IPS-NIHi11 (cell line): ENCODE data around the gene SRL.
"Not testable (repeated sequence)": the region's sequence is repeated elsewhere in the genome, so short reads cannot be mapped to it uniquely, and the experiment has no call there.

Source experiments
- DNase-seq: peaks from one replicate; pipeline ENCODE4 v3.0.0; 2012; ENCODE audit warnings: mixed read lengths, low spot score

The SRL gene

DNA sequence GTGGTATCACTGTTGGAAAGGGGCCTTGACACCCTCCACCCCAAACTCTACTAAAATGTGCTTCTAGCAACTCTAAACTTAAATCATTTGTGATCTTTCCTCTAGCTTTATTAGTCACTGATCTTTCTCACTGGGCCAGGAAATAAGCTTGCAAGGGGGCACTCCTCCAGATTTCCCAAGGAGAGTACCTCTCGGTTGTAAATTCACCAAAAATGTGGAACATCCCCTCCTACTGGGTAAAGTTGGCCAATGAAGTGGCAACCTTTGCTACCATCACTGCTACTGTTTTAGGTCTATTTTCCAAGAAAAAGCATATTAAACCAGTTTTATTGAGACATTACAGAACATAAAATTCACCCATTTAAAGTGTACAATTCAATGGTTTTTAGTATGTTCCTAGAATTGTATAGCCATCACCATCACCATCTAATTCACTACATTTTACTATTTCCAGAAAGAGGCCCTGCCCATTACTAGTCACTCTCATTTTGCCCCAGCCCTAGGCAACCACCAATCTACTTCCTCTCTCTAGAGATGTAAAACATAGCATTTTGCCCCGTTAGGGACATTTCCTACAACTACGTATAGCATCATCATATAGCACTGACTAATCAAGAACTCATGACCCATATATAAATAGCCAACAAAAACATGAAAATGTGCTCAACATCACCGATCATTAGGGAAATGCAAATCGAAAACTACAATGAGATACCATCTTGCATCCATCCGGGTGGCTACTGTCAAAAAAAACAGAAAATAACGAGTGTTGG, 81.0 kb downstream of the SRL start:
- DNase-seq, result no peak

DNA sequence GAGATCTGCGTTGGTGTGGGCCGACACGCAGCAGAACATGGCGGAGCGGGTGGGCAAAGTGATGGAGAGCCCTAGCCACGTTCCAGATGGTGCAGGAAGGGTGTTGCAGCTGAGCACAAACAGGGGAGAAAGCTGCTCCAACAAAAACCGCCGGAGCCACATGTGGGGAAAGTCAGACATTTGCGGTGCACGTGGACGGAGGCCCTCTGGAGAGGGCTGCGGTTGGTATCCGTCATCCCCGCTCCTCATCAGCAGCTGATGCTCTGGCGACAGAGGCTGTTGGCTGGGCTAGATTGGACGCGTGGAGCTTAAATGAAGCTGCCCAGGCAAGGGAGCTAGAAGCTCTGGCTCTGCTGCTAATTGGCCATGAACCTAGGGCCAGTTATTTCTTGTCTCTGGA, 82.2 kb downstream of the SRL start:
- DNase-seq, result no peak

DNA sequence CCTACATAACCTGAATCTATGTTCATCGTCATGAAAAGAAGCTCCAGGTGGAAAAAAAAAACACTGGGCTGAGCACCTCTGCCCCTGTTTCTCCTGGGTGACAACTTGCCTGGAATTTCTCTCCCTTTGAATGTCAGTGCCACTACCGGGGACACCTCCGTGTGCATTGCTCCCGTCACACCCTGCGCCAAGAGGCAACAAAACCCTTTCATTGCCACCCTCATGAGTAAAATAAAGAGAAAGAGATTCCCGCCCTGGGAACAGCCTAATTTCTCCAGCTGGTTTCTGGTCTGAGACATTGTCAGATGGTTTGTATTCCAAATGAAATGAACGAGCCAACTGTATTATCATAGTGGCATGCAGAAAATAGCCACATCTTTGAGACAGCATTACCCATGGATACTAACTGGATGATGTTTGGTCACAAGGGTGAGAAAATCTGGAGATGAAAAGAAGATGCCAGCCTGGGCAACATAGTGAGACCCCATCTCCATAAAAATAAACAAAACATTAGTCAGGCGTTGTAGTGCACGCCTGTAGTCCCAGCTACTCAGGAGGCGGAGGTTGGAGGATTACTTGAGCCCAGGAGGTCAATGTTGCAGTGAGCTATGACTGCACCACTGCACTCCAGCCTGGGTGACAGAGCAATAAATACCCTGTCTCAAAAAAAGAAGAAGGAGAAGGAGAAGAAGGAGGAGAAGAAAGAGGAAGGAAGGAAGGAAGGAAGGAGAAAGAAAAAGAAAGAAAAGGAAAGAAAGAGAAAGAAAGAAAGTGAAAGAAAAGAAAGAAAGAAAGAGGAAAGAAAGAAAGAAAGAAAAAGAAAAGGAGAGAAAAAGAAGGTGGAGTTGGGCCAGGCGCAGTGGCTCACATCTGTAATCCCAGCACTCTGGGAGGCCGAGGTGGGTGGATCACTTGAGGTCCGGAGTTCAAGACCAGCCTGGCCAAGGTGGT, 83.5 kb downstream of the SRL start:
- no peak for DNase-seq

DNA sequence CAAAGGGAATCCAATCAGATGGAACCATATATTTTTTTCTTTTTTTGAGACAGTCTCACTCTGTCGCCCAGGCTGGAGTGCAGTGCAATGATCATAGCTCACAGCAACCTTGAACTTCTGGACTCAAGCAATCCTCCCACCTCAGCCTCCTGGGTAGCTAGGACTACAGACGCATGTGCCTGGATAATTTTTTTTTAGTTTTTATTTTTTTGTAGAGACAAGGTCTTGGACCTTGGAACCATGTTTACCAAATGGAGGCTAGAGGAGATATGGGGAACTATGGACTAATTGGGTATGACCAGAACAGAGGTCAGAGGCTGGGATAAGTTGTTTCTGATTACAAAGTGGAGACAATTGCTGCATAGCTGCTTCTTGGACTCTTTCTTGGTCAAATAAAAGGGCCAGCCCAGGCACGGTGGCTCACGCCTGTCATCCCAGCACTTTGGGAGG, 84.5 kb downstream of the SRL start:
- DNase-seq, result no peak

DNA sequence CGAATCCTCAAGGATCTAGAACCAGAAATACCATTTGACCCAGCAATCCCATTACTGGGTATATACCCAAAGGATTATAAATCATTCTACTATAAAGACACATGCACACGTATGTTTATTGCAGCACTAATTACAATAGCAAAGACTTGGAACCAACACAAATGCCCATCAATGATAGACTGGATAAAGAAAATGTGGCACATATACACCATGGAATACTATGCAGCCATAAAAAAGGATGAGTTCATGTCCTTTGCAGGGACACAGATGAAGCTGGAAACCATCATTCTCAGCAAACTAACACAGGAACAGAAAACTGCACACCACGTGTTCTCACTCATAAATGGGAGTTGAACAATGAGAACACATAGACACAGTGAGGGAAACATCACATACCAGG, 85.4 kb downstream of the SRL start:
- not testable (repeated sequence) for DNase-seq

DNA sequence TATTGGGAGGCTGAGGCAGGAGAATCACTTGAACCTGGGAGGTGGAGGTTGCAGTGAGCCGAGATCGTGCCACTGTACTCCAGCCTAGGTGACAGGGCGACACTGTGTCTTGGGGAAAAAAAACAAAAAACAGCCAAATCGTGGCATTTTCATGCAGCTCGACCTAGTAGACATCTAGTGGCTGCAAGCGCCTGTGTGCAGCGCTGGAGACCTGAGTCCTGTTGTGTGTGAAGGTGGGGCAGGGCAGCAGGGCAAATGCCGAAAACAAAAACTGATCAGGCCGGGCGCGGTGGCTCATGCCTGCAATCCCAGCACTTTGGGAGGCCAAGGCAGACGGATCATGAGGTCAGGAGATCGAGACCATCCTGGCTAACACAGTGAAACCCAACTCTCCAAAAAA, 88.5 kb downstream of the SRL start:
- DNase-seq, result not testable (repeated sequence)

DNA sequence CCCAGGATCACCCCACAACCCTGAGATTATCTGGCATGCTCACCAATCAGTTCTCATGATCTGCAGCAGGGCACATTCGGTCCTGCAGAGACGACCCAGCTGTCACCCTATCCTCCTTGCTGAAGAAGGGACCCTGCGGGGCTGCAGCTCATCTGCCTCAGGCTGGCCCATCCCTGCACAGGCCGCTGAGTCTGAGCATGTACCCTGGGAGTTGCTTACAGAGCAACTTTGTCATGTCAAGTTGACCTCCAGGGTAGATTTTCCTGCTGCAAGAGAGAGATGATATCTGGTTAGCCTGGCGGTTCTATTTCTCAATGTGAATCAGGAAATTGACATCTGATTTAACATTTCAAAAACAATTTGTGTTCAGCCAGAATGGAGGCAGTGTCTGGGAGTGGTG, 89.6 kb downstream of the SRL start:
- no peak for DNase-seq

DNA sequence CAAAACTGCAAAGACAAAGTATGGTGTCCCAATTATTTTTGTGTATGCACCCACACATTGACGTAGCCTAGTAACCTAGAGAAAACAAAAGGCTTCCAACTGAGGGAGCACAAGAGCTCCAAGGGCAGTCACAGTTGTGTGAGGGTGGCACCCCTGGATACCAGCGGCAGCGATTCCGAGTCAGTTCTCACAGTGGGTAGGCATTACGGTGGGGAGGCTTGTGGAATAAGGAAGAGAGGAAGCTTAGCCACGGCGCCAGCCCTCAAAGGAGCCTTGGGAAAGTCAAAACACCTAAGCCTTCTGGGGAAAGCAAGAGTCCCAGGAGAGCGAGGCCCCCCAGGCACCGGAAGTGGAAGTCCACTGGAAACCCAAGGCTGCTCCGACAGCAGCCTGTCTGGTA, 94.6 kb downstream of the SRL start:
- DNase-seq, result no peak

DNA sequence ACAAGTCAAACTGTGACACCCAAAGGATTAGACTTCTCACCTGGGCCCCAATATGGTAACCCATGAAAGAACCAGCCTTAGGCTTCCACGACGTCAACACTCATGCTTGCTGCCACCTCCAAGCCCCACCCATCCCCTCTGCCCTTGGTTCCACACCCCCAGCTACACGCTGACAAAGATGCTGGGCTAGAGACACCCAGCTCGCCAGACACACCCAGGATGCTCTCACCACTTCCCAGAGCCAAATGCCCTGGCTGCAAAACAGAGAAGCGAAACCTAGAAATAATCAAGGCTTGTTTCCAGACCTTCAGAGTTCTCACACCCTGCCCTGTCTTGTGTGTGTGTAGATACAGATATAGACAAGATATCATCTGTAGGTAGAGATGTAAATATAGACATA, 99.6 kb downstream of the SRL start:
- no peak for DNase-seq

DNA sequence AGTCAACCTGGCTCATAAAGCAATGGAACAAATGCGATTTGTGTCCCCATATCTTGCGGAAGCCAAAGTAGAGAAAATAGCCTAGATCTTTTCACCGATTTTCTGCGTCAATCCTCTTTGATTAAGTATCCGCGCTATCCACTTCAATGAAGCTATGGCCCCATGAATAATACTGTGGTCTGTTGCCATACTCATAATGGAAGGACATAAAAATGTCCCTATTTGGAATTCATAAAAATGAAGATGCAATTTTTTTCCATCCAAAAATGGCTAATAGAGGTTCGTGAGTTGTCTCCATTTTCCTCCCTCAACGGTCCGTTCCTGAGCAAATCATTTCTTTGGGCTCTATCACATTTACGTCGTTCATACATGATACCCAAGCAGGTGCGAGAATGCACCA, 100.3 kb downstream of the SRL start:
- no peak for DNase-seq

DNA sequence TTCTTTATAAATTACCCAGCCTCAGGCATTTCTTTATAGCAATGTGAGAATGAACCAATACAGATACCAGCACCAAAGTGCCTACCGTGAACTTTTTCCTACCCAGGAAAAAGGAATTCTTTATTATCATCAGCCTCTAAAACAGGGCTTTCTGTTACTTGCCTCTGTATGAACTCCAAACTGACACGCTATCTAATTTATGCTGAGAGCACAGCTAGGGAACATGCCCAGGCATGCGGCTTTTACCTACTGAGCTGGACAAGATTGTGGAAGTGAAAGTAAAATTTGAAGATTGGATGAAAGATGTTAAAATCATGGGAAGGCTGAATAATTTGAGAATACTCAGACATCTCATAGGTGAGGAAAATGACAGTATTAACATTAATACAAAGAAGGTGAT, 101.2 kb downstream of the SRL start:
- no peak for DNase-seq

DNA sequence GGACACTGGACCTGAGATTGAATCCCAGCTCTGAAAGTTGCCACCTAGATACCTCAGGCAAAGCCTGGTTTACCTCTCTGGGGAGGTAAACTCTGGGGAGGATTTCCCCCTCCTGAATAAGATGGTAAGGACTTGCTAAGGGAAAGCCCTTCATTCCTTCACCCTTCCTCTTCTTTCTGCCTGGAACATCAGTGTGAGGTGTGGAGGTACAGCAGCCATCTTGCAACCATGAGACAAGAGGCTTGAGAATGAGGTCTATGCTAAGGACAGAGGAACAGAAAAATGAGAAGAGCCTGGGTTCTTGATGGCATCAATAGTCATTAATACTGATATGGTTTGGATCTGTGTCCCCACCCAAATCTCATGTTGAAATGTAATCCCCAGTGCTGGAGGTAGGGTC, 101.9 kb downstream of the SRL start:
- DNase-seq, result no peak
